A673 (cell line): Measurements from ENCODE around the gene ARHGAP26. TPM values are rescaled to one million over a fixed set of nuclear protein-coding genes. Genes with fewer than 3 reads are reported as not detected.

Experiments used
- BruUV-seq: library from RNA; stranded (reverse); fragments of 400-500 nt; replicated peaks from 2 replicates; lab custom pipeline; 2021; lab: Mats Ljungman, UMichigan
- CTCF ChIA-PET: fragments of 300-600 bp; sonication (Branson Sonifier 250); formaldehyde crosslinking; loops from one replicate; lab custom pipeline; 2022; ENCODE audit warnings: antibody characterized with exemption; lab: Charles Lee
- POLR2A ChIA-PET: fragments of 300-600 bp; sonication (Branson Sonifier 250); formaldehyde crosslinking; loops from one replicate; lab custom pipeline; 2022; ENCODE audit warnings: antibody characterized with exemption; ENCODE audit not compliant: low non-redundant PET; lab: Charles Lee
- DNase-seq: peaks from one replicate; pipeline ENCODE4 v3.0.0-alpha.2; 2015; ENCODE audit warnings: low spot score
- H3K27ac ChIP-seq: fragments of 200-600 bp; sonication (generic); 2 replicates; pipeline ENCODE4 v1.5.1; 2016; ENCODE audit warnings: mixed run types, low read depth, mild to moderate bottlenecking, mixed read lengths, antibody characterized with exemption, low read length; ENCODE audit not compliant: poor library complexity, severe bottlenecking
- H3K27me3 ChIP-seq: fragments of 200-600 bp; sonication (generic); replicated peaks from 2 replicates; pipeline ENCODE4 v1.6.1; 2017; ENCODE audit warnings: mixed run types, low read depth, mild to moderate bottlenecking, mixed read lengths, antibody characterized with exemption, low read length; ENCODE audit not compliant: insufficient read depth, poor library complexity
- H3K36me3 ChIP-seq: fragments of 200-600 bp; sonication (generic); 2 replicates; pipeline ENCODE4 v1.6.1; 2016; ENCODE audit warnings: mixed run types, mild to moderate bottlenecking, mixed read lengths, antibody characterized with exemption, low read length; ENCODE audit not compliant: insufficient read depth, poor library complexity, severe bottlenecking
- H3K4me1 ChIP-seq: fragments of 200-600 bp; sonication (generic); 2 replicates; pipeline ENCODE4 v1.6.1; 2017; ENCODE audit warnings: mixed run types, mild to moderate bottlenecking, mixed read lengths, antibody characterized with exemption, low read length; ENCODE audit not compliant: insufficient read depth, poor library complexity, severe bottlenecking
- H3K4me3 ChIP-seq: fragments of 200-600 bp; sonication (generic); 2 replicates; pipeline ENCODE4 v1.5.1; 2016; ENCODE audit warnings: low read depth, mixed run types, mild to moderate bottlenecking, mixed read lengths, low read length; ENCODE audit not compliant: poor library complexity, severe bottlenecking
- H3K9me3 ChIP-seq: fragments of 200-600 bp; sonication (generic); 2 replicates; pipeline ENCODE4 v1.6.1; 2016; ENCODE audit warnings: mixed run types, low read depth, mild to moderate bottlenecking, mixed read lengths, antibody characterized with exemption, low read length; ENCODE audit not compliant: poor library complexity, severe bottlenecking
- EZH2 ChIP-seq: fragments of 200-600 bp; sonication (generic); IDR thresholded peaks from 2 replicates; pipeline ENCODE4 v1.6.1; 2017; ENCODE audit warnings: borderline replicate concordance, low read depth, mild to moderate bottlenecking, mixed read lengths, antibody characterized with exemption, low read length; ENCODE audit not compliant: poor library complexity, severe bottlenecking
- intact Hi-C: fragments of 100-400 bp; cut with micrococcal nuclease; formaldehyde crosslinking; loops from one replicate; pipeline ENCODE4 v1.10.0; 2022; ENCODE audit not compliant: unreplicated experiment
- total RNA-seq: library from RNA; stranded (reverse); gene quantifications from 2 replicates; pipeline ENCODE4 v1.2.3, GENCODE V29; 2021
- TF ChIP-seq, protein P1 (sequence below): fragments of 300-800, 200-600 bp; sonication (generic); conservative IDR thresholded peaks from 2 replicates; pipeline ENCODE4 v1.5.1; 2017; ENCODE audit warnings: low read depth, mild to moderate bottlenecking, antibody characterized with exemption, low read length, moderate library complexity, mixed read lengths

ARHGAP26 gene
- total RNA-seq, 1 experiment from 2014 or later = 25.5 TPM

DNA sequence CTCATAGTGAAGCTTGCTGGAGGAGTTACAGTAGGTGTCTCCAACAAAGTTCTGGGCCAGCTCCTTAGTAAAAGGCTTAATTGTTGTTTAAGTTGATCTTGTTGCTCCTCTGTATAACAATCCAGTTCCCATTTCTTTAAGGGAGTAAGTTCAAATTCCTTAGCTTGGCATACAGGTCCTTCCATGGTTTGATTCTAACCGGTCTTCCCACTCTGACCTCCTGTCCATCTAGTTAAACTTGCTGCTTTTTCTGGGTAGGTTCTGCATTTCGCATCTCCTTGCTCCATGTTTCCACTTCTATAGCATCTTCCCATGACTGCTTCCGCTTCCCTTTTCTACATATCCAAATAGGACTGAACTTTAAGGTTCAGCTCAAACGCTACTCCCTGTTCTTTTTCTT is 95.5 kb downstream of the ARHGAP26 start:
- no peaks in the 10 kb centered on the region for H3K36me3 ChIP-seq
- H3K27me3 ChIP-seq = no peaks in the 10 kb centered on the region
- H3K27ac ChIP-seq = no peak overlapping the region
- no peaks in the 10 kb centered on the region for H3K9me3 ChIP-seq
- ChIA-PET CTCF (interaction anchor here (0.7 to 1.5 kb wide), 2 partner anchors 99 to 149 kb away, joined by 5 read pairs; no protein-coding TSS in a partner anchor), POLR2A (no interaction called here)
- TF ChIP-seq, protein P1, sequence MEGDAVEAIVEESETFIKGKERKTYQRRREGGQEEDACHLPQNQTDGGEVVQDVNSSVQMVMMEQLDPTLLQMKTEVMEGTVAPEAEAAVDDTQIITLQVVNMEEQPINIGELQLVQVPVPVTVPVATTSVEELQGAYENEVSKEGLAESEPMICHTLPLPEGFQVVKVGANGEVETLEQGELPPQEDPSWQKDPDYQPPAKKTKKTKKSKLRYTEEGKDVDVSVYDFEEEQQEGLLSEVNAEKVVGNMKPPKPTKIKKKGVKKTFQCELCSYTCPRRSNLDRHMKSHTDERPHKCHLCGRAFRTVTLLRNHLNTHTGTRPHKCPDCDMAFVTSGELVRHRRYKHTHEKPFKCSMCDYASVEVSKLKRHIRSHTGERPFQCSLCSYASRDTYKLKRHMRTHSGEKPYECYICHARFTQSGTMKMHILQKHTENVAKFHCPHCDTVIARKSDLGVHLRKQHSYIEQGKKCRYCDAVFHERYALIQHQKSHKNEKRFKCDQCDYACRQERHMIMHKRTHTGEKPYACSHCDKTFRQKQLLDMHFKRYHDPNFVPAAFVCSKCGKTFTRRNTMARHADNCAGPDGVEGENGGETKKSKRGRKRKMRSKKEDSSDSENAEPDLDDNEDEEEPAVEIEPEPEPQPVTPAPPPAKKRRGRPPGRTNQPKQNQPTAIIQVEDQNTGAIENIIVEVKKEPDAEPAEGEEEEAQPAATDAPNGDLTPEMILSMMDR = no peak
- TF ChIP-seq EZH2 = no peak
- no peak for DNase-seq
- no TSS peak for BruUV-seq
- intact Hi-C loops = loop anchor here (2.0 kb wide), 1 partner anchor 95 kb away; the partner anchor contains the start of gene ARHGAP26
- H3K4me1 ChIP-seq = peaks cover 23% of the 10 kb centered on the region
- H3K4me3 ChIP-seq = no peak overlapping the region

DNA sequence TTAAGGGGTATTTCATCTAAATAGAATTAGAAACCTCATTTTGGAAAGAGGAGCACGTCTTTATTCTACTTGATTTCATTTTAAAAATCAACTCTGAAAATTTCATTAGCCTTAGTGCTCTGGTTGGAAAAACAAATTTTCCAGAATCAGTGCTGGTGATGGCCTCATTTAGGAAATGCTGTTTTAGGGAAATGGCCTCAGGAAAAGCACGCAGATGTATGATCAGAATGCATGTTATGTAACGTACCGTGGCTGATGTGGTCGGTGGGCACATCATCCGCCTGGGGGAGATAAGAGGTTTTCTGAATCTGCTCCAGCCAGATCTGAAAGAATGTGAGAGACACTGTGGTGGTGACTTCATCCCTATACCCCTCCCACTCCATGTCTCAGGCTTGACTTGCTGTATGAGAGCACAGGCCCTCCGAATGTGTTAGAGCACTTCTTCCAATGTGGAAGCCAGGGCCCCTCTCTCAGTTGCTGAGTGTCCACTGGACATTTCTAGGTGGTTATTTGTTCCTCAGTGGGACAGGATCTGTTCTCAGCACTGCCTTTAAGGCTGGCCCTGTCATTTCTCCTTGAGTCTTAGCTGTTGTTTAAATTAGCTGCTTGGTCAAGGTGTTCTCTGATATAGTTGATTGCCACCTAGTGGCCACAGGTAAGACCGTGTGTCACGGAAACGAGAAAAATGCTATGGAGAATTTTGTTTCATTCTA is 96.5 kb downstream of the ARHGAP26 start:
- ChIA-PET CTCF (interaction anchor here (0.6 to 3.0 kb wide), 8 partner anchors 10 to 999 kb away, joined by 3 to 33 read pairs (median 5); partner anchors contain the start of gene ARHGAP26), POLR2A (no interaction called here)
- BruUV-seq = no TSS peak
- DNase-seq = peak; percentile 73
- peaks cover 33% of the 10 kb centered on the region for H3K4me1 ChIP-seq
- no peaks in the 10 kb centered on the region for H3K9me3 ChIP-seq
- intact Hi-C loops = loop anchor here (2.0 kb wide), 1 partner anchor 96 kb away; the partner anchor contains the start of gene ARHGAP26
- no peaks in the 10 kb centered on the region for H3K36me3 ChIP-seq
- TF ChIP-seq, protein P1 = peak; percentile 81
- no peak for TF ChIP-seq EZH2
- H3K27me3 ChIP-seq = no peaks in the 10 kb centered on the region
- no peak overlapping the region for H3K27ac ChIP-seq
- no peak overlapping the region for H3K4me3 ChIP-seq

DNA sequence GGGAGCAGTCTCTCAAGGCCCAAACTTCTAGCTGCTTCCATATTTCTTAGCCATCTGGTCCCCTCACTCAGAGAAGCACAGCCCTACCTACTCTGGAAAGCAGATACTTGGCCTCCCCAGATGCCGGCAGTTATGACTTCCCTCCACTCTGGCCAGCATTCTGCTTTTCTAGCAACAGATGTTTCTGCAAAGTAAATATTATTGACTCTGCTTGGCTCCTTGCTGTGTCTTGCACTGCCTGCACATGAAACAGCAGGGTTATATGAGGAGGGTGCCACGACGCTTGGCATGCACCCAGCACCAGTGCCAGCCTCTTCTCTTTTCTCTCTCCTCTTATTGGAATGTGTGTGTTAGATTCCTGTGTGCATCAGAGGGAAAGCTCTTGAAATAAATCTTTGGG is 99.7 kb downstream of the ARHGAP26 start:
- CTCF ChIA-PET = interaction anchor here (1.1 kb wide), 1 partner anchor 153 kb away, joined by 4 read pairs; no protein-coding TSS in a partner anchor
- intact Hi-C loops = loop anchor here (10.0 kb wide), 1 partner anchor 545 kb away; the partner anchor contains the start of gene SPRY4
- H3K27ac ChIP-seq = no peak overlapping the region

More for the DNA sequence above, 99.7 kb downstream of the ARHGAP26 start:
- peak; percentile 78 for DNase-seq
- H3K4me1 ChIP-seq = peaks cover 56% of the 10 kb centered on the region
- TF ChIP-seq EZH2 = no peak
- TF ChIP-seq, protein P1 = no peak
- no TSS peak for BruUV-seq
- no peaks in the 10 kb centered on the region for H3K36me3 ChIP-seq
- no peaks in the 10 kb centered on the region for H3K9me3 ChIP-seq
- POLR2A ChIA-PET = no interaction called here
- no peaks in the 10 kb centered on the region for H3K27me3 ChIP-seq
- no peak overlapping the region for H3K4me3 ChIP-seq
